Hippocampal formation (tissue), 2 donors: ENCODE measurements around the gene NLGN1.

Experiments used
- DNase-seq, 2 donors: peaks; one replicate each; lab custom pipeline; 2025; lab: John Stamatoyannopoulos, UW

Gene NLGN1

GRCh38 chr3:174334111-174334510, 936.6 kb downstream of the NLGN1 start:
- no peak for DNase-seq

- no peak for DNase-seq
Observed at GRCh38 chr3:174335324-174335723, 937.8 kb downstream of the NLGN1 start.

GRCh38 chr3:174335910-174336309, 938.4 kb downstream of the NLGN1 start:
- no peak for DNase-seq
